GM19238 (cell line): ENCODE data around the gene IQSEC3.
"Not testable (repeated sequence)": the region's sequence is repeated elsewhere in the genome, so short reads cannot be mapped to it uniquely, and the experiment has no call there.

Source experiments
- DNase-seq: peaks from one replicate; pipeline ENCODE4 v3.0.0; 2011; ENCODE audit warnings: low spot score; ENCODE audit not compliant: insufficient read length

Gene IQSEC3

DNA sequence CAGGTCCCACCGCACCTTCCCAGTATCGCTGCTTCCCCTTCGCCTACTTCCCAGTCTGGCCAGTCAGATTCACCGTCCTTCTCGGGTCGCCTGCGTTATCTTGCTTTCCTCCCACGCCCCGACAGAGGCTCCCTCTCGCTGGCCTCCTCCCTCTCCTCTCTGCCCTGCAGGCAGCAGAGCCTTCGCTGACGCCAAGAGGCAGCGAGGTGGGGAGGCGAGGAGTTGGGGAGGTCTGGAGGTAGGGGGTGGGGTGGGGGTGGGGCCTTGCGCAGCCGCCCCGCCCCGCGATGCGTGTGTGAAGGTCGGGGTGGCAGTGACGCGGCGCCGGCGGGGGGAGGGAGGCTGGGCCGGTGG is at the start of gene IQSEC3:
Gene IQSEC3 (plus strand): TSS at position 340 of the 354 bp plus-strand sequence. CDS start 116 bp downstream, outside the sequence.
- not testable (repeated sequence) for DNase-seq

- DNase-seq, result not testable (repeated sequence)
Measured at GRCh38 chr12:17370-18340, 48.9 kb upstream of the IQSEC3 start.

- DNase-seq, result not testable (repeated sequence)
Measured at GRCh38 chr12:18821-19567, 47.6 kb upstream of the IQSEC3 start.

- DNase-seq, result not testable (repeated sequence)
Measured at GRCh38 chr12:19906-20305, 46.7 kb upstream of the IQSEC3 start.

DNA sequence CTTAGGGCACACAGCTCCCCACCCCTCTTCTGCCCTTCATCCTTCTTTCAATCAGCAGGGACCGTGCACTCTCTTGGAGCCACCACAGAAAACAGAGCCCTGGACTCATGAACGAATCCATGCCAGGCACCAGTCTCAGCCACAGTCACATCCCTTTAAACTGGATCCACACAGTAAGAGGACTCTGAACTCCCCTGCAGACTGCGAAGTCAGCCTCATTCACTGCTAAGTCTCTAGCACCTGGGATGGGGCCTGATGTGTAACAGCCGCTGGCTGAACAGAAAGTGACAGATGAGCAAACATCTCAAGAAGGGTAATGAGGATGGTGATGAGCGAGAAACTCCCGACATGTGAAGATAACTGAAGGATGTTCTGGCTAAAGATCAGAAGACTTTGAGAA is 45.8 kb upstream of the IQSEC3 start:
- DNase-seq, result no peak

GRCh38 chr12:21301-22189 is 45.0 kb upstream of the IQSEC3 start:
- DNase-seq, result peak; percentile 36

DNA sequence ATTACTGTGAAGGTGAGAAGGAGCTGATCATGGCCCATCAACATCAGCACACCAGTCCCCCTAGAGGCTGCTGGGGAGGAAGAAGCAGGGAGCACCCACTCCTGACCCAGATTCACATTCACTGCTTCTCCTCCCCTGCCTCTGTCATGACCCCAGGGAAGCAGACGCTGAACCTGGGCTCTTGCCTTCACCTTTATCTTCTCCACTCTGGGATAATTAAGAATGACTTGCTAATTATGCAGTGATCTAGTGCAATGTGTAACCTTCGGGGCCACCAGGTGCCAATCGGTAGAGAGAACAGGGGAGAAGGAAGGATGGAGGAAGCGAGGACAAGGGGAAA is 44.4 kb upstream of the IQSEC3 start:
- DNase-seq, result no peak

DNA sequence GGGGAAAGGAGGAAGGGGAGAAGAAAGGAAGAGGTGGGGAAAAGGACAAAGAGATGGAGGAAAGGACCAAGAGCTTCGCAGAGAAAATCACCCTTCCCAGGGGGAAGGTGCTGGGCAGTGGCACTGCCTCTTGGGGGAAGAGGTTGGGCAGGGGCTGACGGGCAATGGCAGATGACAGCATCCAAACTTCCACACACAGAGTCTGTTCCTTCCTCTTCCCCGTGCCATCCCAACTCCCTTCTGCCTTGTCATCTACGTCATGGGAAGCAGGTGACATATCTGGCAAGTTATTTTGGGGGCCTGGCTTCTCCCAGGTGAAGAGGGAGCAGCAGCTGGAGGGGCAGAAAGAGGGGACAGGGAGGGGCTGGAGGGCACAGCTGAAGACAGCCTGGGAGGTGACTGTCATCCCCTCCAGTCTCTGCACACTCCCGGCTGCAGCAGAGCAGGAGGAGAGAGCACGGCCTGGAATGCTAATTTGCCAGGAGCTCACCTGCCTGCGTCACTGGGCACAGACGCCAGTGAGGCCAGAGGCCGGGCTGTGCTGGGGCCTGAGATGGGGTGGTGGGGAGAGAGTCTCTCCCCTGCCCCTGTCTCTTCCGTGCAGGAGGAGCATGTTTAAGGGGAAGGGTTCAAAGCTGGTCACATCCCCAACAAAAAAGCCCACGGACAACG is 43.9 kb upstream of the IQSEC3 start:
- no peak for DNase-seq

DNA sequence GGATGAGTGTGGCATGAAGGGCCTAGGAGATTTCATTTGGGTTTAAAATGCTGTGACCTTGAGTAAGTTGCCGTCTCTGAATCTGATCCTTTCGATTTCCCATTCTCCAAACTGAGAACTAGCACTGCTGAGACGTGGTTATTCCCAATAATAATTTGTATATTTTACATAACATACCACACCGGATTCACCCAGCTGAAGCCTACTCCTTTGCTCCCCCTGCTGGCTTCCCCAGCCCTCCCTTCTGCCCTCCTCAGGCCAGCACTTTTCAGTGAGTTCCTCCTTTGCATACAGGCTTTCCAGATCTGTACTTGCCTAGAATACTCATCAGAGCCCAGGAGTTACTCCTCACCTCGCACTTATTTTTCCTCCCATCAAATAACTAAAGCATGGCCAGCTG is 38.7 kb upstream of the IQSEC3 start:
- not testable (repeated sequence) for DNase-seq

- DNase-seq, result not testable (repeated sequence)
Measured at GRCh38 chr12:38775-39174, 27.8 kb upstream of the IQSEC3 start.

DNA sequence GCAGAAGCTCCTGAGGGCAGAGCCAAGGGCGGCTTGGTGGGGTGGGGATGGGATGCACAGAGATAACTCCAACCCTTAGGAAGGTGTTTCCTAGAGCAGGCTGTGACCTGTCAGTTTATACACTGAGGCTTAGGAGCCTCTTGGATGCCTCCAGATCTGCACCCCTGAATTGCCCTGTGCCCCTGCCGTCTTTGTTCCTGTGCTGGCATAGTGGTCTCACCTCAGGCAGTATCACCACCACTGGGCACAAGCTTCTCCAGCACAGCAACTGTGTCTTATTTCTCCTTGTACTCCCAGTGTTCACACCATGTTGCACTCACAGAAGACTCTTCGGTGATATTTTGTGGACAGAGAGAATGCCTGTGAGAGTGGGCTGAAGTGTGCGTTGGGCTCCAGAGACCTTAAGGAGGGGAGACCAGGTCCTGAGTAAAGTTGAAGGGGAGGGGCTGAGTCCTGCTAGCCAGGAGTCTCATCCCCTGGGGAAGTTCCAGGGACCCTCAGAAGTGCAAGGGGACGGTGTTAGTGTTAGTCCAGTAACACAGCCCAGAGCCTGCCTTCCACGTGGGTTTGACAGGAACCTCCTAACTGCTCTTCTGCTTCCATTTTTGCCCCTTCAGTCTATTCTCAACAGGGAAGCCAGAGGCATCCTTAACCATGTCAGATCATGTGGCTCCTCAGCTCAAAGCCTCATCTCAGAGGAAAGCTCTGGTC is 26.9 kb upstream of the IQSEC3 start:
- not testable (repeated sequence) for DNase-seq

GRCh38 chr12:44352-44751 is 22.2 kb upstream of the IQSEC3 start:
- not testable (repeated sequence) for DNase-seq

- not testable (repeated sequence) for DNase-seq
Measured at GRCh38 chr12:45235-45990, 21.2 kb upstream of the IQSEC3 start.

- not testable (repeated sequence) for DNase-seq
Measured at GRCh38 chr12:45991-46358, 20.6 kb upstream of the IQSEC3 start.

GRCh38 chr12:46542-46941 is 20.0 kb upstream of the IQSEC3 start:
- DNase-seq, result not testable (repeated sequence)

GRCh38 chr12:47699-48226 is 18.8 kb upstream of the IQSEC3 start:
- DNase-seq, result not testable (repeated sequence)

- not testable (repeated sequence) for DNase-seq
Measured at GRCh38 chr12:49149-49548, 17.4 kb upstream of the IQSEC3 start.

DNA sequence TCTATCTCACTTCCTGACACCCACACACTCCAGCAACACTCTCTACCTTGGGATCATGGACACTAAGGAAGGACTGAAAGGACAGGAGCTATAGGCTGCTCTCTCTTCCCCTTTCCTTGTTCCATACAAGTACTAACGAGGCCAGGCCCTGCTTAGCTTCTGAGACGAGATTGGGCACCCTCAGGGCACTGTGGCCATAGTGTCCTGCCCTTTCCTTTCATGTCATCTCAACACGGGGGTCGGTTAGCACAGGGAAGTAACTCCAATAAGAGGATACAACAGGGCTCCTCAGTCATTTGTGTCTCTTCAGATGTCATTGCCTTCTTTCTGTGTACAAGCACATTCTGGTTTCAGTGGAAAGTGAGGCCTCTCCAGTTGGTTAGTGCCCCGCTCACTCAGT is 15.5 kb upstream of the IQSEC3 start:
- DNase-seq, result not testable (repeated sequence)

DNA sequence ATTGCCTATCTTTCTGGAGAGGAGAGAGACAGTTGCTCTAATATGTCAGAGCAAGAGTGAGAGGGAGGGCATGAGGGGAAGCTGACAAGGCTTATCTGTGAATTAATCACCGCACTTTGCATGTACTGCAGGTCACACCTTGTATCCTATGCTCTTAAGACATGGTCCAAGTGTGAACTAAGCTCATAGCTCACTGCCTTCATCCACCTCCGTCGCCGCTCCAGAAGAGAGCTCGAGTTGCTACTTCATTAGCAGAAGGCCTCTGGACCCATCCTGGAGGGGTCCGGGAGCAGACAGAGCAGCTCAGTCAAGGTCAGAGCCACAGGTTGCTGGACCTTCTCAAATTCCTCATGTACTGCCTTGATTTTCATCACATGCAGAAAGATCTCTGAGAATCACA is 14.6 kb upstream of the IQSEC3 start:
- DNase-seq, result not testable (repeated sequence)
